Measurements from ENCODE around the gene ROCK2. TPM values are rescaled to one million over a fixed set of nuclear protein-coding genes. Genes with fewer than 3 reads are reported as not detected.

Gene ROCK2
- polyA plus RNA-seq, 1 of the 3 experiments (the other 2 are of a cell fraction) = 4.2 TPM

- TF ChIP-seq ZBTB33 (IDR thresholded peaks at IDR 0.05; ENCODE audit: borderline replicate concordance, low read depth) = no peak
- TF ChIP-seq NRF1 (IDR thresholded peaks at IDR 0.05; ENCODE audit: low read depth, low read length) = no peak
These were observed 163.8 kb downstream of the ROCK2 start (continued) for GRCh38 chr2:11180653-11181052.

- Histone ChIP-seq H3K36me3 (replicated peaks in 1 of 2; ENCODE audit: control insufficient read depth in 1 of 2, insufficient read depth in 2 of 2, low read length in 1 of 2) (peaks cover 37 to 41% of the 10 kb centered on the region in 2 experiments), H3K4me2 (no peak overlapping the region), H3K9me3 (no peaks in the 10 kb centered on the region), H3F3A (replicated peaks; ENCODE audit: insufficient read depth) (peaks cover 30% of the 10 kb centered on the region), H2AFZ (ENCODE audit: low read depth) (no peak overlapping the region), H3K27ac (ENCODE audit: low read depth in 2 of 2, low read length in 1 of 2) (no peak overlapping the region), H4K20me1 (ENCODE audit: insufficient read depth) (no peaks in the 10 kb centered on the region), H3K9me2 (no peaks in the 10 kb centered on the region), H3K4me3 (ENCODE audit: low read depth in 2 of 2, low read length in 1 of 2) (no peak overlapping the region), H3K9ac (no peak overlapping the region), H3K27me3 (ENCODE audit: insufficient read depth) (no peaks in the 10 kb centered on the region), H3K4me1 (ENCODE audit: control insufficient read depth in 1 of 2, insufficient read depth in 2 of 2, low read depth in 1 of 2, low read length in 1 of 2) (peaks cover 5 to 11% of the 10 kb centered on the region in 2 experiments; a peak in 2 of 4 replicates), H3K79me2 (ENCODE audit: insufficient read depth) (no peaks in the 10 kb centered on the region)
- no peak for DNase-seq
- CTCF ChIA-PET = interaction anchor here (1.1 to 1.9 kb wide), 2 partner anchors 12 to 17 kb away, joined by 4 to 5 read pairs; no protein-coding TSS in a partner anchor
- WGBS (ENCODE audit: low lambda C conversion rate) = 81% methylated on average over 4 of the region's 4 CpGs
- TF ChIP-seq, protein P1, sequence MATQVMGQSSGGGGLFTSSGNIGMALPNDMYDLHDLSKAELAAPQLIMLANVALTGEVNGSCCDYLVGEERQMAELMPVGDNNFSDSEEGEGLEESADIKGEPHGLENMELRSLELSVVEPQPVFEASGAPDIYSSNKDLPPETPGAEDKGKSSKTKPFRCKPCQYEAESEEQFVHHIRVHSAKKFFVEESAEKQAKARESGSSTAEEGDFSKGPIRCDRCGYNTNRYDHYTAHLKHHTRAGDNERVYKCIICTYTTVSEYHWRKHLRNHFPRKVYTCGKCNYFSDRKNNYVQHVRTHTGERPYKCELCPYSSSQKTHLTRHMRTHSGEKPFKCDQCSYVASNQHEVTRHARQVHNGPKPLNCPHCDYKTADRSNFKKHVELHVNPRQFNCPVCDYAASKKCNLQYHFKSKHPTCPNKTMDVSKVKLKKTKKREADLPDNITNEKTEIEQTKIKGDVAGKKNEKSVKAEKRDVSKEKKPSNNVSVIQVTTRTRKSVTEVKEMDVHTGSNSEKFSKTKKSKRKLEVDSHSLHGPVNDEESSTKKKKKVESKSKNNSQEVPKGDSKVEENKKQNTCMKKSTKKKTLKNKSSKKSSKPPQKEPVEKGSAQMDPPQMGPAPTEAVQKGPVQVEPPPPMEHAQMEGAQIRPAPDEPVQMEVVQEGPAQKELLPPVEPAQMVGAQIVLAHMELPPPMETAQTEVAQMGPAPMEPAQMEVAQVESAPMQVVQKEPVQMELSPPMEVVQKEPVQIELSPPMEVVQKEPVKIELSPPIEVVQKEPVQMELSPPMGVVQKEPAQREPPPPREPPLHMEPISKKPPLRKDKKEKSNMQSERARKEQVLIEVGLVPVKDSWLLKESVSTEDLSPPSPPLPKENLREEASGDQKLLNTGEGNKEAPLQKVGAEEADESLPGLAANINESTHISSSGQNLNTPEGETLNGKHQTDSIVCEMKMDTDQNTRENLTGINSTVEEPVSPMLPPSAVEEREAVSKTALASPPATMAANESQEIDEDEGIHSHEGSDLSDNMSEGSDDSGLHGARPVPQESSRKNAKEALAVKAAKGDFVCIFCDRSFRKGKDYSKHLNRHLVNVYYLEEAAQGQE (IDR thresholded peaks at IDR 0.05; ENCODE audit: low read depth, low read length) = no peak
- TF ChIP-seq RFX5 (IDR thresholded peaks at IDR 0.05; ENCODE audit: low read length) (no peak), RCOR1 (IDR thresholded peaks at IDR 0.05; ENCODE audit: low read length) (no peak), NRF1 (IDR thresholded peaks at IDR 0.05; ENCODE audit: low read depth, low read length) (no peak), POLR2AphosphoS5 (IDR thresholded peaks at IDR 0.05; ENCODE audit: low read depth, low read length) (no peak), FOXJ3 (CRISPR knock-in tag; IDR thresholded peaks at IDR 0.05) (no peak), RXRA (IDR thresholded peaks at IDR 0.05; ENCODE audit: borderline replicate concordance, low read depth) (no peak), FOSL2 (IDR thresholded peaks at IDR 0.05; ENCODE audit: borderline replicate concordance, low read depth) (no peak), CTCF (IDR thresholded peaks at IDR 0.05) (no peak), EP300 (IDR thresholded peaks at IDR 0.05; ENCODE audit: borderline replicate concordance in 1 of 2, low read depth in 1 of 2, low read length in 1 of 2) (no peak), GABPA (IDR thresholded peaks at IDR 0.05; ENCODE audit: low read depth) (no peak), FOXM1 (IDR thresholded peaks at IDR 0.05; ENCODE audit: low read depth) (no peak), MEF2A (IDR thresholded peaks at IDR 0.05; ENCODE audit: borderline replicate concordance, low read depth) (no peak), SMC3 (IDR thresholded peaks at IDR 0.05; ENCODE audit: low read depth, low read length) (no peak), ZBTB33 (IDR thresholded peaks at IDR 0.05; ENCODE audit: borderline replicate concordance, low read depth) (no peak), IRF3 (IDR thresholded peaks at IDR 0.05; ENCODE audit: low read depth, low read length) (no peak)
- TF ChIP-seq, protein P2, sequence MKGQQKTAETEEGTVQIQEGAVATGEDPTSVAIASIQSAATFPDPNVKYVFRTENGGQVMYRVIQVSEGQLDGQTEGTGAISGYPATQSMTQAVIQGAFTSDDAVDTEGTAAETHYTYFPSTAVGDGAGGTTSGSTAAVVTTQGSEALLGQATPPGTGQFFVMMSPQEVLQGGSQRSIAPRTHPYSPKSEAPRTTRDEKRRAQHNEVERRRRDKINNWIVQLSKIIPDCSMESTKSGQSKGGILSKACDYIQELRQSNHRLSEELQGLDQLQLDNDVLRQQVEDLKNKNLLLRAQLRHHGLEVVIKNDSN (IDR thresholded peaks at IDR 0.05; ENCODE audit: borderline replicate concordance, low read depth) = no peak
- POLR2A ChIA-PET = no interaction called here
These were observed 164.5 kb downstream of the ROCK2 start for GRCh38 chr2:11179899-11180298.

Data from SK-N-SH (cell line).